Sigmoid colon (tissue), 7 donors: ENCODE results near the gene MAPKBP1. TPM values are rescaled to one million over a fixed set of nuclear protein-coding genes. Genes with fewer than 3 reads are reported as not detected.

Source experiments
- DNase-seq: peaks from one replicate; pipeline ENCODE4 v3.0.0-alpha.2; 2019
- H3K27ac ChIP-seq, 4 donors: fragments of 200-600 bp; sonication (generic); one replicate each; pipeline ENCODE4 v1.5.1; 2016 to 2019; ENCODE audit warnings: mild to moderate bottlenecking in 1 of 4
- H3K27me3 ChIP-seq, 3 donors: fragments of 200-600 bp; sonication (generic); one replicate each; pipeline ENCODE4 v1.5.1; 2019; ENCODE audit warnings: mild to moderate bottlenecking in 1 of 3
- H3K36me3 ChIP-seq, 4 donors: fragments of 200-600 bp; sonication (generic); one replicate each; pipeline ENCODE4 v1.5.1; 2016 to 2019
- H3K4me1 ChIP-seq, 4 donors: fragments of 200-600 bp; sonication (generic); one replicate each; pipeline ENCODE4 v1.5.1; 2017 to 2019
- H3K4me3 ChIP-seq, 4 donors: fragments of 200-600 bp; sonication (generic); one replicate each; pipeline ENCODE4 v1.5.1; 2017 to 2019; ENCODE audit warnings: mild to moderate bottlenecking in 2 of 4, moderate library complexity in 1 of 4
- H3K9me3 ChIP-seq, 4 donors: fragments of 200-600 bp in 3 of 4; sonication (generic) in 3 of 4; one replicate each; pipeline versions ENCODE4 v1.5.1 to v1.6.1; 2013 to 2019
- CTCF ChIP-seq, 4 experiments: fragments of 450-650 bp in 3 of 4; fragments of 200-600 bp in 1 of 4; IDR thresholded peaks; one replicate each; pipeline ENCODE4 v1.5.1; 2016 to 2019; ENCODE audit warnings: antibody characterized with exemption in 4 of 4, mild to moderate bottlenecking in 3 of 4, moderate library complexity in 2 of 4
- EP300 ChIP-seq, 4 donors: sonication (generic); formaldehyde crosslinking; IDR thresholded peaks; one replicate each; pipeline ENCODE4 v1.6.1; 2017; ENCODE audit warnings: antibody characterized with exemption in 4 of 4
- POLR2A ChIP-seq, 2 donors: fragments of 450-650 bp; IDR thresholded peaks; one replicate each; pipeline ENCODE4 v1.6.1; 2016; ENCODE audit warnings: antibody characterized with exemption in 2 of 2, mild to moderate bottlenecking in 2 of 2, moderate library complexity in 2 of 2
- POLR2AphosphoS5 ChIP-seq, 4 donors: sonication (generic); formaldehyde crosslinking; IDR thresholded peaks; one replicate each; pipeline ENCODE4 v1.6.1; 2017; ENCODE audit warnings: antibody characterized with exemption in 4 of 4
- WGBS, 2 donors: extraction: QIAGEN DNeasy Blood & Tissue Kit; methylation state at CpG; one replicate each; pipeline ENCODE4 v1.1.7; 2013; 5-methylcytosine and 5-hydroxymethylcytosine counted together
- intact Hi-C: fragments of 100-400 bp; cut with DNase I; formaldehyde crosslinking; loops from one replicate; pipeline ENCODE4 v1.15.1; 2023
- polyA plus RNA-seq, 3 donors: library from polyadenylated mRNA; stranded (reverse); fragments of 200-250 nt; gene quantifications; one replicate each; pipeline ENCODE4 v1.2.3, GENCODE V29; 2013
- total RNA-seq, 4 donors: library from RNA; depleted of rRNA; stranded (reverse); fragments of >200 nt; gene quantifications; one replicate each; pipeline ENCODE4 v1.1.0, GENCODE V29; 2016
- donor health status: healthy with polysubstance abuse.
- donor health status: Bipolar disorder and iron deficiency.
- donor health status: healthy.

The MAPKBP1 gene
- total and polyA plus RNA-seq, 7 donors: 2.3 to 42.7 (median 15.0) TPM

- intact Hi-C loops: no loop called here
- no peak for TF ChIP-seq POLR2AphosphoS5 (IDR thresholded peaks at IDR 0.05)
- no peak for TF ChIP-seq POLR2A (IDR thresholded peaks at IDR 0.05)
- TF ChIP-seq EP300 (IDR thresholded peaks at IDR 0.05): no peak
- no peak for TF ChIP-seq CTCF (IDR thresholded peaks at IDR 0.05)
- H3K9me3 ChIP-seq: no peaks in the 10 kb centered on the region
- no peak overlapping the region for H3K4me3 ChIP-seq
- peaks cover 0 to 27% (median 10%) of the 10 kb centered on the region in 4 donors for H3K36me3 ChIP-seq
- peak overlapping the region in 1 of 4 donors; percentile 24 for H3K27ac ChIP-seq
- 90 to 92% methylated on average over 9 of the region's 9 CpGs for WGBS, 2 donors
- H3K4me1 ChIP-seq: peaks cover 0 to 16% (median 11%) of the 10 kb centered on the region in 4 donors
- no peaks in the 10 kb centered on the region for H3K27me3 ChIP-seq
- no peak for DNase-seq
These were observed 24.6 kb downstream of the MAPKBP1 start for GRCh38 chr15:41798607-41799487.

GRCh38 chr15:41799488-41799805 is 25.2 kb downstream of the MAPKBP1 start:
- H3K36me3 ChIP-seq: peaks cover 0 to 27% (median 10%) of the 10 kb centered on the region in 4 donors
- 81 to 90% methylated on average over 5 of the region's 5 CpGs for WGBS, 2 donors
- H3K9me3 ChIP-seq: no peaks in the 10 kb centered on the region
- no peaks in the 10 kb centered on the region for H3K27me3 ChIP-seq
- no peak for TF ChIP-seq POLR2AphosphoS5 (IDR thresholded peaks at IDR 0.05)
- no peak for DNase-seq
- H3K4me3 ChIP-seq: no peak overlapping the region
- intact Hi-C loops: no loop called here
- H3K4me1 ChIP-seq: peaks cover 0 to 22% (median 17%) of the 10 kb centered on the region in 4 donors
- H3K27ac ChIP-seq: peak overlapping the region in 1 of 4 donors; percentile 24

GRCh38 chr15:41801185-41801584 is 26.9 kb downstream of the MAPKBP1 start:
- DNase-seq: no peak
- TF ChIP-seq POLR2A (IDR thresholded peaks at IDR 0.05) (no peak), EP300 (IDR thresholded peaks at IDR 0.05) (no peak), POLR2AphosphoS5 (IDR thresholded peaks at IDR 0.05) (no peak), CTCF (IDR thresholded peaks at IDR 0.05) (no peak)
- intact Hi-C loops: no loop called here
- H3K4me1 ChIP-seq: peaks cover 0 to 36% (median 23%) of the 10 kb centered on the region in 4 donors
- H3K4me3 ChIP-seq: no peak overlapping the region
- no peaks in the 10 kb centered on the region for H3K9me3 ChIP-seq
- peak overlapping the region in 1 of 4 donors; percentile 12 for H3K27ac ChIP-seq
- peaks cover 0 to 27% (median 10%) of the 10 kb centered on the region in 4 donors for H3K36me3 ChIP-seq
- 85 to 91% methylated on average over 3 of the region's 3 CpGs for WGBS, 2 donors
- no peaks in the 10 kb centered on the region for H3K27me3 ChIP-seq

GRCh38 chr15:41801850-41802455 is 27.7 kb downstream of the MAPKBP1 start:
- TF ChIP-seq CTCF (IDR thresholded peaks at IDR 0.05) (no peak), EP300 (IDR thresholded peaks at IDR 0.05) (no peak), POLR2A (IDR thresholded peaks at IDR 0.05) (no peak), POLR2AphosphoS5 (IDR thresholded peaks at IDR 0.05) (no peak)
- Histone ChIP-seq H3K4me1 (peaks cover 0 to 29% (median 20%) of the 10 kb centered on the region in 4 donors), H3K27me3 (no peaks in the 10 kb centered on the region), H3K4me3 (no peak overlapping the region), H3K27ac (peak overlapping the region in 1 of 4 donors; percentile 21), H3K9me3 (no peaks in the 10 kb centered on the region), H3K36me3 (peaks cover 0 to 27% (median 10%) of the 10 kb centered on the region in 4 donors)
- no peak for DNase-seq
- WGBS, 2 donors: 96 to 98% methylated on average over 3 of the region's 3 CpGs
- intact Hi-C loops: no loop called here

- H3K27ac ChIP-seq: peak overlapping the region; percentile 20 to 80 (median 51)
- no peaks in the 10 kb centered on the region for H3K27me3 ChIP-seq
- WGBS, 2 donors: 92 to 97% methylated on average over 2 of the region's 2 CpGs
- H3K9me3 ChIP-seq: no peaks in the 10 kb centered on the region
- peak; percentile 50 for DNase-seq
- no peak for TF ChIP-seq POLR2A (IDR thresholded peaks at IDR 0.05)
- TF ChIP-seq CTCF (IDR thresholded peaks at IDR 0.05): no peak
- no peak for TF ChIP-seq EP300 (IDR thresholded peaks at IDR 0.05)
- no peak for TF ChIP-seq POLR2AphosphoS5 (IDR thresholded peaks at IDR 0.05)
- H3K4me3 ChIP-seq: no peak overlapping the region
- H3K4me1 ChIP-seq: peaks cover 0 to 32% (median 19%) of the 10 kb centered on the region in 4 donors
- H3K36me3 ChIP-seq: peaks cover 0 to 27% (median 10%) of the 10 kb centered on the region in 4 donors
- intact Hi-C loops: no loop called here
These were observed 30.1 kb downstream of the MAPKBP1 start for GRCh38 chr15:41804361-41804760.
